NB4 (cell line): ENCODE data around the gene CIPC.

Experiments
- DNase-seq: peaks from one replicate; pipeline ENCODE4 v3.0.0; 2010; ENCODE audit warnings: low read depth
- H3K4me3 ChIP-seq: one replicate; pipeline ENCODE4 v1.5.1; 2011; ENCODE audit warnings: mild to moderate bottlenecking, low read depth, low read length, moderate library complexity
- MAX ChIP-seq: IDR thresholded peaks from 2 replicates; pipeline ENCODE4 v1.6.1; 2011; ENCODE audit warnings: low read depth, low read length
- MYC ChIP-seq: IDR thresholded peaks from 2 replicates; pipeline ENCODE4 v1.6.1; 2011; ENCODE audit warnings: low read depth, low read length
- POLR2A ChIP-seq: IDR thresholded peaks from 2 replicates; pipeline ENCODE4 v1.6.1; 2011; ENCODE audit warnings: mild to moderate bottlenecking; ENCODE audit not compliant: insufficient read length; ENCODE audit errors: extremely low read depth
- TF ChIP-seq, protein P1 (sequence below): IDR thresholded peaks from one replicate; pipeline ENCODE4 v1.5.1; 2012; ENCODE audit warnings: low read depth, low read length

Gene CIPC

DNA sequence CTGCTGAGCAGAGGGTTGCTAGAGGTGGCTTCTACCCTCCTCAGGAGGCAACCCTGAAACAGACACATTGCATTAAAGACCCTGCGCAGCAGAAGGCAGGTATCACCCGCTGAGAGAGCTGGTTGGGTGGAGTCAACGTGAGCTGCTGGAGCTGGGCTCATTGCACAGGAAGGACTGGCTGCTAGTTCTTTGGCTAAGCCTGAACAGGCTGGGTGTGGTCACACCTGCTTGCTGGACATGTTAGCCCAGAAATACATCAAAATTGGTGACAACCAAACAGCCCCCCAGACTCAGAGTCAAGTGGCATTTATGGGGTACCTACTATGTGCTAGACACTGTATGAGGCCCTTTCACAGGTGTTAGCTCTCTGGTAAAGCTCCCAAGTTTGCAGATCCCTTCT lies 35.8 kb upstream of the CIPC start:
- no peak for DNase-seq
- no peak overlapping the region for H3K4me3 ChIP-seq
- TF ChIP-seq POLR2A (no peak), MAX (no peak), MYC (no peak)
- TF ChIP-seq, protein P1, sequence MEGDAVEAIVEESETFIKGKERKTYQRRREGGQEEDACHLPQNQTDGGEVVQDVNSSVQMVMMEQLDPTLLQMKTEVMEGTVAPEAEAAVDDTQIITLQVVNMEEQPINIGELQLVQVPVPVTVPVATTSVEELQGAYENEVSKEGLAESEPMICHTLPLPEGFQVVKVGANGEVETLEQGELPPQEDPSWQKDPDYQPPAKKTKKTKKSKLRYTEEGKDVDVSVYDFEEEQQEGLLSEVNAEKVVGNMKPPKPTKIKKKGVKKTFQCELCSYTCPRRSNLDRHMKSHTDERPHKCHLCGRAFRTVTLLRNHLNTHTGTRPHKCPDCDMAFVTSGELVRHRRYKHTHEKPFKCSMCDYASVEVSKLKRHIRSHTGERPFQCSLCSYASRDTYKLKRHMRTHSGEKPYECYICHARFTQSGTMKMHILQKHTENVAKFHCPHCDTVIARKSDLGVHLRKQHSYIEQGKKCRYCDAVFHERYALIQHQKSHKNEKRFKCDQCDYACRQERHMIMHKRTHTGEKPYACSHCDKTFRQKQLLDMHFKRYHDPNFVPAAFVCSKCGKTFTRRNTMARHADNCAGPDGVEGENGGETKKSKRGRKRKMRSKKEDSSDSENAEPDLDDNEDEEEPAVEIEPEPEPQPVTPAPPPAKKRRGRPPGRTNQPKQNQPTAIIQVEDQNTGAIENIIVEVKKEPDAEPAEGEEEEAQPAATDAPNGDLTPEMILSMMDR, result no peak

DNA sequence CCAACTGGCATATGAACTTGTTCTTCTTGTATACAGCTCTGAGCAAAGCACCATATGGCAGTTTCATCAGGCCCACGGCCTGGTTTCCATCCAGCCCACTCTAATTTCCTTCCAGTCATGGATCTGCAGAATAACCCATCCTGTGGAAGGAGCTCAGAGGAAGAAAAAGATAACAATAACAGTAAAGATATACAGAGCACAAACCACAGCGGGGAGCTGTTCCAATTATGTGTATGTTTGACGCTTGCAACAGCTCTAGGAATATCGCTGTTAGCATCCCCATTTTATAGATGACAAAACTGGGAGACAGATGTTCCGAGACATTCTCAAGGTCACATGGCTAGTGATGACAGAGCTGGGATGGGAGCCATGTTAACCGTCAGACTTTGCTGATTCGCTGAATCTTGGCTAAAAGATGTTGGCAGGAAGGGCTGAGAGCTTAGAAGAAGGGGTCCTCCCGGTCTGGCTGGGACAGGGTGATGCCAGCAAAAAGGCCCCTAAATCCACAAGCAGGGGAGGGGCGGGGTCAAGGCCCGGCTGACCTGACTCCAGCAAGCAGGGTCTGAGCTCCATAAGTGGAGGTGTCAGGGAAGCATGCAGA lies 34.4 kb upstream of the CIPC start:
- TF ChIP-seq, protein P1, result no peak
- no peak for TF ChIP-seq MYC
- no peak for TF ChIP-seq MAX
- DNase-seq, result no peak
- H3K4me3 ChIP-seq, result no peak overlapping the region

DNA sequence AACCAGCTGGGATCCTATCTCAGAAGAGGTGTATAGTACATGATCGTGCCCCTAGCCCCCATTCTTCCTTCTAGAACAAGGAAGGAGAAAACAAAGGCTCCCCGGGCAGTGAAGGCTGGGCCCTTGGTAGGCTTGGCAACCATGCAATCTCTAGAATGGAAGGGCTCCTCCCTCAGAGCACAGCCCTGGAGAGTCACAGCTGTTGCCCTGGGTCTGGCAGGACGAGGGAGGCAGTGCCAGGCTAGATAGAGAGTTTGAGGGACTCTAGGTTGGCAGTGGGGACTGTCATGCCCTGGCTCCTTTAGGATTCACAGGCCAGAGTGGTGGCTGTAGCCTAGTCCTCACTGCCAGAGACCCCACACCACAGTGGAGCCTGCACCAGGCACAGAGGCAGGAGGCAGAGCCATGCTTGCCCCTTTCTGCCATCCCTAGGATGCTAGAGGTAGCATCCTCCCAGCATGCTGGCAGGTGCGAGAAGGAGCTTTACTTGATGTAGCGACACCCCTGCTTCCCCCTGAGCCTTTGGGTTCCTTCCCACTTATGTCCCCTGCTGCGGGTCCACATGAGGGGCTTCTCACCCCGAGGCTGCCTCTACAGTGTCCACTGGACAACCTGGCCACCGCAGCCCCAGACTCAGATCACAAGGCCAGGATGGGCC lies 33.4 kb upstream of the CIPC start:
- no peak for TF ChIP-seq POLR2A
- no peak for TF ChIP-seq MYC
- TF ChIP-seq, protein P1, result no peak
- TF ChIP-seq MAX, result no peak

DNA sequence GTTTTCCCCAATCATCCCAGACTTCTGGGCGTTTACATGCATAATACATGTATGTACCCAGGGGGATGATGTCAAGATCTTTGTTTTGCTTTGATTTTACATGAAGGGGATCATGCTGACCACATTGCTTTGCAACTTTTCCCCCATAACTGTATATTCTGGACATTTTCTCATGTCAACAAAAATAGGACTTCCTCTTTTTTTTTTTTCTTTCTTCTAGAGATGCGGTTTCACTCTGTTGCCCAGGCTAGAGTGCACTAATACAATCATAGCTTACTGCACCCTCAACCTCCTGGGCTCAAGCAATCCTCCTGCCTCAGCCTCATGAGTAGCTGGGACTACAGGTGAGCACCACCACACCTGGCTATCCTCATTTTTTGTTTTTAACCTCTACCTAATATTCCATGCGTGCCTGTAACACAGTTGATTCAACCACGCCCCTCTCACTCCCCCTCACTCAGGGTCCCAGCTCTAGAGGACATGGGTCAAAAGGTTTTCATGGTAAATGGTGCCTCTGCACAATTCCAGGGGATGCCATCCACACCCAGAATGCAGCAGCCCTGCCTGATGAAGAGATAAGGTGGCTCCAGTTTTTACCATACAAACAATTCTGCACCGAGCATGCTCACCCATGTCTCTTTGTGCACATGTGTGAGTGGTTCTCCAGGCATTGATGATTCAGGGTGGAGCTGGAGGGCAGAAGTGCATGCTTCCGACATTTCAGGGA lies 32.0 kb upstream of the CIPC start:
- DNase-seq, result no peak
- TF ChIP-seq POLR2A (no peak), MYC (no peak), MAX (no peak)
- TF ChIP-seq, protein P1, result no peak
- no peak overlapping the region for H3K4me3 ChIP-seq

More for the DNA sequence above, 33.4 kb upstream of the CIPC start:
- H3K4me3 ChIP-seq, result no peak overlapping the region
- DNase-seq, result no peak

GRCh38 chr14:77066578-77067172 lies 31.4 kb upstream of the CIPC start:
- DNase-seq, result no peak
- TF ChIP-seq, protein P1, result no peak
- TF ChIP-seq MAX, result no peak
- TF ChIP-seq MYC, result no peak
- H3K4me3 ChIP-seq, result no peak overlapping the region
